SK-N-MC (cell line): ENCODE results near the gene BTG2.
"Not testable (repeated sequence)": the region's sequence is repeated elsewhere in the genome, so short reads cannot be mapped to it uniquely, and the experiment has no call there.

ENCODE experiments used
- DNase-seq: peaks from one replicate; pipeline ENCODE4 v3.0.0-alpha.2; 2011; ENCODE audit warnings: low read depth, low spot score
- H3K27ac ChIP-seq: fragments of 200-600 bp; sonication (generic); 2 replicates; pipeline ENCODE4 v1.5.1; 2016; ENCODE audit warnings: mixed run types
- H3K36me3 ChIP-seq: fragments of 200-600 bp; sonication (generic); 2 replicates; pipeline ENCODE4 v1.6.1; 2017; ENCODE audit warnings: antibody characterized with exemption, low read length, mixed read lengths; ENCODE audit not compliant: insufficient read depth
- H3K4me3 ChIP-seq: fragments of 200-600 bp; sonication (generic); 2 replicates; pipeline ENCODE4 v1.5.1; 2016
- H3K9ac ChIP-seq: fragments of 200-600 bp; sonication (generic); 2 replicates; pipeline ENCODE4 v1.8.0; 2017; ENCODE audit warnings: mixed run types, mixed read lengths; ENCODE audit not compliant: insufficient read length
- H3K9me3 ChIP-seq: fragments of 200-600 bp; sonication (generic); 2 replicates; pipeline ENCODE4 v1.6.1; 2017; ENCODE audit warnings: low read depth, mild to moderate bottlenecking, antibody characterized with exemption, low read length, moderate library complexity, mixed read lengths
- EZH2 ChIP-seq: fragments of 200-600 bp; sonication (generic); IDR thresholded peaks from one replicate; pipeline ENCODE4 v1.6.1; 2017; ENCODE audit warnings: antibody characterized with exemption
- FOXP2 ChIP-seq: optimal IDR thresholded peaks from 2 replicates; pipeline ENCODE3; 2011; ENCODE audit warnings: mild to moderate bottlenecking, moderate library complexity; ENCODE audit not compliant: insufficient read depth; ENCODE audit errors: extremely low read length, control extremely low read depth
- POLR2AphosphoS5 ChIP-seq: IDR thresholded peaks from 2 replicates; pipeline ENCODE4 v1.6.1; 2012; ENCODE audit warnings: mild to moderate bottlenecking, low read depth, low read length, borderline replicate concordance

The BTG2 gene

DNA sequence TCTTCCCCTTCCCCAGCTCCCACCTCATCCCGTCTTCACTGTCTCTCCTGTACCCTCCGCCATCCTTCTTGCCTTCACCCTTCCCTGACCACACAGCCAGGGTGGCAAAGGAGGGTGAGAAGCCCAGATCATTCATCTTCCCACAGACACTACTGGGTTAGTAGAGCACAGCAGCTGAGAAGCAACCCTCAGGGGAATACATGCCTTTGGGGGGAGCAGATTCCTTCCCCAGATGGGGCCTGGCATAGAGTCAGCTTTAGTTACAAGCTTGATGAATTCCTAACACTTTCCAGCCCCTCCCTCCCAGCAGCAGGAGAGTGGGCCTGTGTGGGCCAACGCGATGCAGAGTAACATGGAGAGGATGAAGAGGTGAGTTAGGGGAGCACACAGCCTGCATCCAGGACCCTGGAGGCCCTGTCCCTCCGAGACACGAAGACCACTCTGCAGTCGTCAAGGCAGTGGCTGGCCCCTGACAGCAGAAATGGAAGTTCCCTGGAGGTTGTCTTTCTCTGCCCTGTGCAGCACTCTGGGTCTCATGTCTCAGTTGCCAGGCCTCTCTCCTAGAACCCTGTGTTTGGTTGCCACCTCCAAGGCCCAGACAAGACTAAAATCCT, 8.8 kb upstream of the BTG2 start:
- TF ChIP-seq FOXP2 (no peak), EZH2 (no peak), POLR2AphosphoS5 (no peak)

GRCh38 chr1:203299169-203299568, 6.2 kb upstream of the BTG2 start:
- TF ChIP-seq EZH2 (no peak), POLR2AphosphoS5 (no peak), FOXP2 (no peak)
- H3K36me3 ChIP-seq: no peaks in the 10 kb centered on the region
- DNase-seq: no peak
- H3K9me3 ChIP-seq: no peaks in the 10 kb centered on the region
- no peak overlapping the region for H3K4me3 ChIP-seq
- H3K27ac ChIP-seq: no peak overlapping the region
- H3K9ac ChIP-seq: no peak overlapping the region

More for the DNA sequence above, 8.8 kb upstream of the BTG2 start:
- Histone ChIP-seq H3K9ac (no peak overlapping the region), H3K36me3 (no peaks in the 10 kb centered on the region), H3K27ac (0 out of 2 replicates have a peak overlapping the region, but pooled peaks have one; percentile 55), H3K9me3 (no peaks in the 10 kb centered on the region), H3K4me3 (no peak overlapping the region)
- no peak for DNase-seq

DNA sequence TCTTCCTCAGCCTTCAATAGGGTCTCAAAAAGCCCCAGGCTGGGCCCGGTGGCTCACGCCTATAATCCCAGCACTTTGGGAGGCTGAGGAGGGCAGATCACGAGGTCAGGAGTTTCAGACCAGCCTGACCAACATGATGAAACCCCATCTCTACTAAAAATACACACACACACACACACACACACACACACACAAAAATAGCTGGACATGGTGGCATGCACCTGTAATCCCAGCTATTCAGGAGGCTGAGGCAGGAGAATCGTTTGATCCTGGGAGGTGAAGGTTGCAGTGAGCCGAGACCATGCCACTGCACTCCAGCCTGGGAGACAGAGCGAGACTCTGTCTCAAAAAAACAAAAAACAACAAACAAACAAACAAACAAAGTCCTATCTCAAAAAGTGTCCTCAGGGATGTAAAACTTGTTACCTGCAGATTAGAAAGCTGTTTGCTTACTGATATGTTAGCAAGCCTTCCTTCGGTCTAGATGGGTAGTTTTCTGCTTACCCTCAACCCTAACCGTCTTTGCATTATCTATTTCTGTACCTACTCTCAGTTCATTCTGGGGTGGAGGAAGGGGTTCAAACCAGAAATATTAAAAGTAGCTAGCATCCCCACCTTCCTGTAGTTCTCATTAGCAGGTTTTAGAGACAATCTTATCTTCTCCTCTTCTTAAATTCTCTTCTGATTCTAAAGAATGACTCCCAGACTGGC, 5.4 kb upstream of the BTG2 start:
- not testable (repeated sequence) for H3K9ac ChIP-seq, H3K4me3 ChIP-seq, H3K27ac ChIP-seq, DNase-seq, H3K36me3 ChIP-seq, H3K9me3 ChIP-seq

GRCh38 chr1:203300441-203301330, 4.6 kb upstream of the BTG2 start:
- TF ChIP-seq FOXP2 (no peak), POLR2AphosphoS5 (no peak), EZH2 (no peak)
- Histone ChIP-seq H3K9me3 (no peaks in the 10 kb centered on the region), H3K4me3 (no peak overlapping the region), H3K36me3 (no peaks in the 10 kb centered on the region), H3K27ac (no peak overlapping the region), H3K9ac (no peak overlapping the region)
- no peak for DNase-seq

DNA sequence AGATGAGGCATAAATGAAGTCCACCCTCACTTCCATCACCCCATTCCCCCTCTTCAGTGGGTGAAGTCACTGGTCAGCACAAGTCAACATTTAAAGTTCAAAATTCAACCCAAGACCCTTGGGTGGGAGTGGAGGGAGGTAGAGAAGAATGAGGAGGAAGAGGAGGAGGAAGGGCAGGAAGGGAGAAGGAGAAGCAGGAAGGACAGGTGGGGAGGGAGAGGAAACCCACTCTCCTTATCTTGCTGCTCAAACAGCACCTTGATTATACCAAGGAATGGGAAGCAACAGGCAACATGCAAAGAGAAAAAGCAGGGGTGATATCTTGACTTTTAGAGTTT, 4.0 kb upstream of the BTG2 start:
- no peak for DNase-seq
- Histone ChIP-seq H3K9ac (no peak overlapping the region), H3K4me3 (no peak overlapping the region), H3K36me3 (no peaks in the 10 kb centered on the region), H3K27ac (no peak overlapping the region), H3K9me3 (no peaks in the 10 kb centered on the region)
- TF ChIP-seq POLR2AphosphoS5: no peak
- TF ChIP-seq FOXP2: no peak
- no peak for TF ChIP-seq EZH2

- Histone ChIP-seq H3K27ac (no peak overlapping the region), H3K4me3 (no peak overlapping the region), H3K9me3 (no peaks in the 10 kb centered on the region), H3K36me3 (no peaks in the 10 kb centered on the region), H3K9ac (no peak overlapping the region)
- no peak for DNase-seq
- TF ChIP-seq EZH2: no peak
- TF ChIP-seq FOXP2: no peak
- no peak for TF ChIP-seq POLR2AphosphoS5
Measured at GRCh38 chr1:203302456-203302855, 2.9 kb upstream of the BTG2 start.

DNA sequence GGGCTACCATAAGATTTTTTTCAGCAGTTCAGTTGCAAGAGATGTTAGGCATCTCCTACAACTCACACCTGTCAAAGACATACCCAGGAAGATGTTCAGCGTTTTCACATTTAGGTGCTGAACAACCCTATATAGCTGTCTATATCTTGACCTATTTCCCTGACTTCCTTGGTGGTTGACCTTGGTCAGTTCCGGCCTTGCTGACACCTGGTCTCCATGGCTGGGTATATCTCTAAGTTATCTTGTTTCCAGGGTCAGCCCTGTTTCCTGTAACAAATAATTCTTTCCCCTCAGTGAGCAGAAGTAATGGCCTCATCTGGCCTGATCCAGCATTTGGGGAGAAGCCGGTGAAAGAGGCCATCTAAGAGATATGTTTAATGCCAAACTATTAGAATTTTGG, 2.4 kb upstream of the BTG2 start:
- H3K9ac ChIP-seq: no peak overlapping the region
- no peaks in the 10 kb centered on the region for H3K9me3 ChIP-seq
- H3K4me3 ChIP-seq: no peak overlapping the region
- H3K36me3 ChIP-seq: no peaks in the 10 kb centered on the region
- no peak for DNase-seq
- TF ChIP-seq POLR2AphosphoS5 (no peak), FOXP2 (no peak), EZH2 (no peak)
- H3K27ac ChIP-seq: no peak overlapping the region

DNA sequence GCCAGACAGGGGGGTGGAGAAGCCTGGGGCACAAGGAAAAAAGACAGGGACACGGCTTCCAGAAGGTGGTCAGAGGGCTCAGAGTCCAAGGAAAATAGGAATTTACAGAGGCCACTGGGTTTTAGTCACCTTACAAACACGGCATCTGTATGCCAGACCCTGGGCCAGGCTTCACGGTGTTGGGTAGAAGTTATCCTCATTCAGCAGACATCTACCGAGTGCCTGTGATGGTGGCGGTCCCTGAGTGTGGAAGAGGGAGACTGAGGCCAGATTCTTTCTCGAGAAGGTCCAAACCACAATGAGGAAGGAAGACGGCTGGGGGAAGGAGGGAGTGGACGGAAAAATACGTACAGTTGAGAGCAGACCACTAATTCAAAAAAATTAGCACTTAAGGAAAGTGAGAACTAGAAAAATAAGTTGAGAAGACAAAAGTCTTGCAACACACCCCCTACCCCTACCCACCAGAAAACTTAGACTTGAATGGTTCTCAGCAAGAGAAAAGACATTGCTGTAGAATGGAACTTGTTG, 864 bp upstream of the BTG2 start:
- Histone ChIP-seq H3K27ac (peak overlapping the region; percentile 22; the same call in 1 of the 2 replicates), H3K4me3 (peak overlapping the region; percentile 84)
- TF ChIP-seq EZH2 (no peak), POLR2AphosphoS5 (no peak), FOXP2 (no peak)

DNA sequence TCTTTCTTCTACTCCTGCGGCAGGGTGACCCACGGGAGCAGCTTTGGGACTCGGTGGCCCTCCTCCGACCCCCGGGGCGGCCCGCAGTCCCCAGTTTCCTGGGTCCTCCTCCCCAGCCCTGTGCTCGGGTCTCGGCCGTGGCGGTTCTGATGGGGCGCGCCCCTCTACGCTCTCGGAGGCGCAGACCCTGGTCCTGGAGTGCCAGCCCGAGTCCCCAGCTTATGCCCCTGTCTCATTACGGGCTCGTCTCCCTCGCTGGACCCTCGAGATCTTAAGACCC, 430 bp downstream of the BTG2 start:
- Histone ChIP-seq H3K27ac (no peak overlapping the region), H3K9me3 (no peaks in the 10 kb centered on the region), H3K36me3 (no peaks in the 10 kb centered on the region), H3K4me3 (peak overlapping the region; percentile 84), H3K9ac (peak overlapping the region; percentile 69)
- no peak for DNase-seq
- TF ChIP-seq POLR2AphosphoS5 (no peak), FOXP2 (no peak), EZH2 (no peak)

More for the DNA sequence above, 864 bp upstream of the BTG2 start:
- DNase-seq: no peak
- Histone ChIP-seq H3K36me3 (no peaks in the 10 kb centered on the region), H3K9ac (peak overlapping the region; percentile 82), H3K9me3 (no peaks in the 10 kb centered on the region)
